Kidney (tissue), 14 donors: ENCODE measurements around the gene TRIM22. TPM values are rescaled to one million over a fixed set of nuclear protein-coding genes. Genes with fewer than 3 reads are reported as not detected.

Experiments used
- DNase-seq, 5 donors: peaks; one replicate each; pipeline ENCODE4 v3.0.0-alpha.2; 2013 to 2020
- FAIRE-seq: peaks from 2 replicates; lab custom pipeline; 2012; peaks lifted over from hg19 to GRCh38; lab: Jason Lieb, UNC
- H3K27ac ChIP-seq, 2 donors: one replicate each; pipeline ENCODE4 v1.7.0; 2013; ENCODE audit warnings: low read depth in 2 of 2, low read length in 2 of 2, inconsistent platforms in 1 of 2
- H3K27me3 ChIP-seq: one replicate; pipeline ENCODE4 v1.7.1; 2013; ENCODE audit warnings: low read length, inconsistent platforms; ENCODE audit not compliant: control insufficient read depth, insufficient read depth
- H3K36me3 ChIP-seq, 3 donors: one replicate each; pipeline versions ENCODE4 v1.7.0 to v1.7.1; 2013; ENCODE audit warnings: low read length in 3 of 3, control low read depth in 1 of 3, inconsistent platforms in 1 of 3; ENCODE audit not compliant: insufficient read depth in 3 of 3, control insufficient read depth in 2 of 3
- H3K4me1 ChIP-seq, 3 donors: one replicate each; pipeline versions ENCODE4 v1.7.0 to v1.7.1; 2013; ENCODE audit warnings: low read length in 3 of 3, inconsistent platforms in 1 of 3, low read depth in 1 of 3; ENCODE audit not compliant: control insufficient read depth in 2 of 3, insufficient read depth in 2 of 3
- H3K4me3 ChIP-seq, 3 donors: one replicate each; pipeline versions ENCODE4 v1.7.0 to v1.8.1; 2013; ENCODE audit warnings: low read length in 3 of 3, control low read depth in 1 of 3, inconsistent platforms in 1 of 3
- H3K9ac ChIP-seq, 3 donors: one replicate each; pipeline versions ENCODE4 v1.7.0 to v1.7.1; 2013; ENCODE audit warnings: low read length in 3 of 3, control low read depth in 1 of 3, inconsistent platforms in 1 of 3
- H3K9me3 ChIP-seq, 3 donors: one replicate each; pipeline versions ENCODE4 v1.7.0 to v1.7.1; 2013; ENCODE audit warnings: low read length in 3 of 3, control low read depth in 1 of 3, inconsistent platforms in 1 of 3; ENCODE audit not compliant: control insufficient read depth in 2 of 3, insufficient read depth in 1 of 3
- intact Hi-C: fragments of 100-400 bp; cut with DNase I; formaldehyde crosslinking; loops from one replicate; pipeline ENCODE4 v1.11.1; 2022
- polyA plus RNA-seq: library from polyadenylated mRNA; stranded (reverse); fragments of 350-450 nt; fragmentation: Illumina TruSeq; extraction: RNeasy Lipid Tissue Mini Kit (QIAGEN cat#74804); gene quantifications from one replicate; pipeline ENCODE4 v1.2.3, GENCODE V29; 2014; ENCODE audit warnings: low read depth, low replicate concordance; ENCODE audit not compliant: insufficient read depth
- total RNA-seq: library from RNA; stranded (reverse); fragmentation: NEBNext Ultra II Directional; extraction: Animal tissue kit (Norgen Biotek cat#: 25700); gene quantifications from one replicate; pipeline ENCODE4 v1.2.1, GENCODE V29; 2021
- TF ChIP-seq, protein P1 (sequence below): IDR thresholded peaks from 3 replicates; pipeline ENCODE4 v1.5.1; 2012; ENCODE audit warnings: mild to moderate bottlenecking, moderate library complexity, borderline replicate concordance; ENCODE audit not compliant: insufficient read depth; ENCODE audit errors: extremely low read depth
- donor health status: control.
- donor health status: control.
- donor health status: control.
- donor health status: control.
- donor health status: control.
- donor health status: DM: yes; HTN: yes; CAD: no.
- donor health status: Normal renal cell carcinoma (clear cell type).

The TRIM22 gene
- total and polyA plus RNA-seq, 2 donors from 2014 or later = 11.5 to 80.9 TPM

DNA sequence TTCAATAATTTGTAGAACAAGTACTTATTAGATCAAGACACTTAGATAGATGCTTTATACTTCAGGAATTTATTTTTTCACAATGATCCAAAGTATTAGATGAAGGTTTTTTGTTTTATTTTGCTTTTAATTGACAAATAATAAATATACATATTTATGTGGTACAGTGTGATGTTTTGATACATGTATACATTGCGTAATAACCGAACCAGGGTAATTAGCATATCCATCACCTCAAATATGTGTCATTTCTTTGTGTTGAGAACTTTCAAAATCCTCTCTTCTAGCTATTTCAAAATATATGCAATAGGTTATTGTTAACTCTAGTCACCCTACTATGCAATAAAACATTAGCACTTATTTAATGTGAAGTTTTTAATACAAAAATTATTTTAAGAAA, 26.1 kb upstream of the TRIM22 start:
- H3K27ac ChIP-seq = no peak overlapping the region
- FAIRE-seq (no peak), DNase-seq (no peak)
- peaks cover 7 to 11% (median 7%) of the 10 kb centered on the region in 3 donors for H3K36me3 ChIP-seq
- intact Hi-C loops = no loop called here
- H3K4me1 ChIP-seq = no peaks in the 10 kb centered on the region
- no peak overlapping the region for H3K4me3 ChIP-seq
- TF ChIP-seq, protein P1, sequence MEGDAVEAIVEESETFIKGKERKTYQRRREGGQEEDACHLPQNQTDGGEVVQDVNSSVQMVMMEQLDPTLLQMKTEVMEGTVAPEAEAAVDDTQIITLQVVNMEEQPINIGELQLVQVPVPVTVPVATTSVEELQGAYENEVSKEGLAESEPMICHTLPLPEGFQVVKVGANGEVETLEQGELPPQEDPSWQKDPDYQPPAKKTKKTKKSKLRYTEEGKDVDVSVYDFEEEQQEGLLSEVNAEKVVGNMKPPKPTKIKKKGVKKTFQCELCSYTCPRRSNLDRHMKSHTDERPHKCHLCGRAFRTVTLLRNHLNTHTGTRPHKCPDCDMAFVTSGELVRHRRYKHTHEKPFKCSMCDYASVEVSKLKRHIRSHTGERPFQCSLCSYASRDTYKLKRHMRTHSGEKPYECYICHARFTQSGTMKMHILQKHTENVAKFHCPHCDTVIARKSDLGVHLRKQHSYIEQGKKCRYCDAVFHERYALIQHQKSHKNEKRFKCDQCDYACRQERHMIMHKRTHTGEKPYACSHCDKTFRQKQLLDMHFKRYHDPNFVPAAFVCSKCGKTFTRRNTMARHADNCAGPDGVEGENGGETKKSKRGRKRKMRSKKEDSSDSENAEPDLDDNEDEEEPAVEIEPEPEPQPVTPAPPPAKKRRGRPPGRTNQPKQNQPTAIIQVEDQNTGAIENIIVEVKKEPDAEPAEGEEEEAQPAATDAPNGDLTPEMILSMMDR = no peak
- H3K9me3 ChIP-seq = no peaks in the 10 kb centered on the region
- H3K9ac ChIP-seq = no peak overlapping the region
- H3K27me3 ChIP-seq = no peaks in the 10 kb centered on the region

DNA sequence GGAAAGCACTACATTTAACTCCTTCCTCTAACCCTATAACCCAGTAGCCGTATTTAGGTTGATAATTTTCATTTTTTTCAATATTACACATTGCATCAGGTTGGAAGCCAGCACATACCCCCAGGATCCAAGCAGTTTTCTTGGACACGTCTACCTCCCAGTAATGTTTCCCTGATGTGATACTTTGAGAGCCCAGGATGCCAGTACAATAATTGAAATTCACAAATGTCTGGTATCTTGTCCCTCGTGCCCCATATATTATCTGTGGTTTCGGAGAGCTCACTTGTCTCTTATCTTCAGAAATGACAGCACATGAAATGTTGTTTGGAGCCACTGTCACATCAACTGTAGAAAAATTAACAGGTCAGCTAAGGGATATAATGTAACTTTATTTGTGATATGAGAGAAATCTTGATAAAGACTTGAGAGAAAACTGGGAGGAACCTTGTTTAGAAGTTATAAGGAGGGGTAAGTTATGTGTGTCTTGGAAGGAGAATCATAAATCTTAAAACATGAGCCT, 24.5 kb upstream of the TRIM22 start:
- H3K4me3 ChIP-seq = no peak overlapping the region
- TF ChIP-seq, protein P1 = no peak
- H3K27me3 ChIP-seq = no peaks in the 10 kb centered on the region
- FAIRE-seq (no peak), DNase-seq (no peak)
- no peak overlapping the region for H3K9ac ChIP-seq
- no peaks in the 10 kb centered on the region for H3K4me1 ChIP-seq
- H3K9me3 ChIP-seq = no peaks in the 10 kb centered on the region
- no peak overlapping the region for H3K27ac ChIP-seq
- intact Hi-C loops = no loop called here
- peaks cover 9 to 12% (median 10%) of the 10 kb centered on the region in 3 donors for H3K36me3 ChIP-seq

DNA sequence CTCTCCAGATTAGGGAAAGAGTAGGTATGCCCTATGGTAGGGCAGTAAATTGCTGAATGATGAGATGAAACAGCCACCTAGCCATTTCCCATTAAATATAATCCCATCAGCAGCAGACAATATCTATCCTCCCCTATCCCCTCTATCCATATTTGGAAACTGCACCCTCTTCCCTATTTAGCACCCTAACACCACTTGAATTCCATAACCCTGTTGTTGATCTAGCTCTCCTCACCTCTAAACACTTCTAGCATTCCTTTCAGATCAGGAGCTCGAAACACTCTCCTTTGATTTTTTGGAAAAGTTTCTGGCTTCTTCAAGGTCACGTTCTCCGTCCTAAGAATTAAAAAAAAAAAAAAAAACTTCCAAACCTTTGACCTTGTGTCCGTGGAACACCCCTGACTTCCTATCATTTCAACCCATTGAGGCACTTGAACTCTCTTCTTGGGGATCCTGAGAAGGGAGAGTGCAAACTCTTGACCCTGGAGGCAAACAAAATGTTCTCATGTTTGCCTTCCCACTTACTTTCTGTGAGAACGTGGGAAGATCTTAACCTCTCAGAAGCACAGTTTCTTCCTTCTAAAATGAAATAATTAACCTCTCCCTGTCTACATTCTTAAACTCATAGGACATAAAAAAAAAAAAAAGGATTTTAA, 23.7 kb upstream of the TRIM22 start:
- Histone ChIP-seq H3K4me3 (no peak overlapping the region), H3K9me3 (no peaks in the 10 kb centered on the region), H3K27ac (no peak overlapping the region), H3K4me1 (no peaks in the 10 kb centered on the region), H3K9ac (no peak overlapping the region), H3K36me3 (peaks cover 9 to 12% (median 10%) of the 10 kb centered on the region in 3 donors), H3K27me3 (no peaks in the 10 kb centered on the region)
- DNase-seq (no peak), FAIRE-seq (no peak)
- TF ChIP-seq, protein P1 = no peak
- intact Hi-C loops = no loop called here
